Endothelial cell (in vitro differentiated cells): ENCODE measurements around the gene BASP1. TPM values are rescaled to one million over a fixed set of nuclear protein-coding genes. Genes with fewer than 3 reads are reported as not detected.
"Not testable (repeated sequence)": the region's sequence is repeated elsewhere in the genome, so short reads cannot be mapped to it uniquely, and the experiment has no call there.

ENCODE experiments used
- DNase-seq: peaks from one replicate; pipeline ENCODE4 v3.0.0; 2021; ENCODE audit warnings: low spot score
- H3K27ac Mint-ChIP-seq: one replicate; pipeline ENCODE4 v1.8.0; 2021; ENCODE audit warnings: mixed read lengths, inconsistent platforms; ENCODE audit not compliant: unreplicated experiment
- H3K27me3 Mint-ChIP-seq: one replicate; pipeline ENCODE4 v1.8.0; 2021; ENCODE audit warnings: mild to moderate bottlenecking, moderate library complexity, mixed read lengths, inconsistent platforms; ENCODE audit not compliant: unreplicated experiment
- H3K36me3 Mint-ChIP-seq: one replicate; pipeline ENCODE4 v1.8.0; 2021; ENCODE audit warnings: mild to moderate bottlenecking, low read depth, mixed read lengths, inconsistent platforms; ENCODE audit not compliant: unreplicated experiment
- H3K4me1 Mint-ChIP-seq: one replicate; pipeline ENCODE4 v1.8.0; 2021; ENCODE audit warnings: mild to moderate bottlenecking, mixed read lengths, inconsistent platforms; ENCODE audit not compliant: unreplicated experiment
- H3K4me3 Mint-ChIP-seq: one replicate; pipeline ENCODE4 v1.8.0; 2021; ENCODE audit warnings: mild to moderate bottlenecking, mixed read lengths, inconsistent platforms; ENCODE audit not compliant: unreplicated experiment
- H3K9me3 Mint-ChIP-seq: one replicate; pipeline ENCODE4 v1.8.0; 2021; ENCODE audit warnings: mixed read lengths, inconsistent platforms; ENCODE audit not compliant: unreplicated experiment
- total RNA-seq: library from RNA; stranded (reverse); fragmentation: NEBNext Ultra II Directional; extraction: Animal tissue kit (Norgen Biotek cat#: 25700); gene quantifications from one replicate; pipeline ENCODE4 v1.2.1, GENCODE V29; 2021; ENCODE audit not compliant: unreplicated experiment
- TF ChIP-seq, protein P1 (sequence below): fragments of 200-600 bp; sonication (generic); IDR thresholded peaks from one replicate; pipeline ENCODE4 v1.5.0; 2021; ENCODE audit warnings: antibody characterized with exemption; ENCODE audit not compliant: unreplicated experiment

BASP1 gene
- total RNA-seq, 1 donor from 2014 or later = 95.2 TPM

DNA sequence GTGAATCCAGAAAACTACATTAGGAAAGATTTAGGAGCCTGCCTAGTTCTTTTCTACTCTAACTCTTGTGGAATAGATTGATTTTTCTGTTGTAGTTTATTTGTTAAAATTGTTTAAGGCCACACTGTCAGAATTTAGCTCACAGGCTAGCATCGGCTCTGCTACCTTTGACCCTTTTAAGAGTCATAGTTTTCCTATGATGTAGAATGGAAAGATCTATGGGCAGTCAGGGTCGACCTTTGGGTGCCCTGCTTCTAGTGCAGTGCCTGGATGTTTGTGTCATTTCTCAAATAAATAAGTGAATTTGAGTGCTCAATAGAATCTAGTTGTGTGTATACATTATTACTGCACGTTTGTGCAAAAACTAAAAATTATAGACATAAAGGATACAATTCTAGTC is 38.7 kb downstream of the BASP1 start:
- Mint-ChIP-seq H3K4me1 (peaks cover 2% of the 10 kb centered on the region), H3K27me3 (peaks cover 2% of the 10 kb centered on the region), H3K36me3 (no peaks in the 10 kb centered on the region), H3K9me3 (no peaks in the 10 kb centered on the region), H3K27ac (no peak overlapping the region), H3K4me3 (no peak overlapping the region)
- no peak for DNase-seq
- TF ChIP-seq, protein P1, sequence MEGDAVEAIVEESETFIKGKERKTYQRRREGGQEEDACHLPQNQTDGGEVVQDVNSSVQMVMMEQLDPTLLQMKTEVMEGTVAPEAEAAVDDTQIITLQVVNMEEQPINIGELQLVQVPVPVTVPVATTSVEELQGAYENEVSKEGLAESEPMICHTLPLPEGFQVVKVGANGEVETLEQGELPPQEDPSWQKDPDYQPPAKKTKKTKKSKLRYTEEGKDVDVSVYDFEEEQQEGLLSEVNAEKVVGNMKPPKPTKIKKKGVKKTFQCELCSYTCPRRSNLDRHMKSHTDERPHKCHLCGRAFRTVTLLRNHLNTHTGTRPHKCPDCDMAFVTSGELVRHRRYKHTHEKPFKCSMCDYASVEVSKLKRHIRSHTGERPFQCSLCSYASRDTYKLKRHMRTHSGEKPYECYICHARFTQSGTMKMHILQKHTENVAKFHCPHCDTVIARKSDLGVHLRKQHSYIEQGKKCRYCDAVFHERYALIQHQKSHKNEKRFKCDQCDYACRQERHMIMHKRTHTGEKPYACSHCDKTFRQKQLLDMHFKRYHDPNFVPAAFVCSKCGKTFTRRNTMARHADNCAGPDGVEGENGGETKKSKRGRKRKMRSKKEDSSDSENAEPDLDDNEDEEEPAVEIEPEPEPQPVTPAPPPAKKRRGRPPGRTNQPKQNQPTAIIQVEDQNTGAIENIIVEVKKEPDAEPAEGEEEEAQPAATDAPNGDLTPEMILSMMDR = no peak

DNA sequence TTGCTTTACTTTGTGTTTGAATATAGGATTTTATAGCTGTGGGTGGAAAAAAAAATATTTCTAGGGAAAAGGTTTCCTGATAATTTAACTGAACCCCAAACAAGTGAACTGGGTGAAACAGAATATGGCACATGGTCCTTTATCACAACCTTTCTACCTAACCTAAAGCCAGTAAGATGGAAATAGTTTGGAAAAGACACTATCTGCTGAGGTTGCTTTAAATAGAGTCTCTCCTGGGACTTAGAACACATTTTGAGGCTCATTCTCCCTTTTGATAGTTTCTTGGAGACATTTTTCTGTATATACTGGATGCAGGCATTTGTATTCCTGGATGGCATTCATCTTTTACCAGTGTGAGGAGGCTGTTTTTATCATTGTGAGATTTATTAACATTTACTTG is 39.4 kb downstream of the BASP1 start:
- Mint-ChIP-seq H3K36me3 (no peaks in the 10 kb centered on the region), H3K27ac (no peak overlapping the region), H3K9me3 (no peaks in the 10 kb centered on the region), H3K4me1 (no peaks in the 10 kb centered on the region), H3K4me3 (no peak overlapping the region), H3K27me3 (no peaks in the 10 kb centered on the region)
- no peak for DNase-seq
- TF ChIP-seq, protein P1 = no peak

DNA sequence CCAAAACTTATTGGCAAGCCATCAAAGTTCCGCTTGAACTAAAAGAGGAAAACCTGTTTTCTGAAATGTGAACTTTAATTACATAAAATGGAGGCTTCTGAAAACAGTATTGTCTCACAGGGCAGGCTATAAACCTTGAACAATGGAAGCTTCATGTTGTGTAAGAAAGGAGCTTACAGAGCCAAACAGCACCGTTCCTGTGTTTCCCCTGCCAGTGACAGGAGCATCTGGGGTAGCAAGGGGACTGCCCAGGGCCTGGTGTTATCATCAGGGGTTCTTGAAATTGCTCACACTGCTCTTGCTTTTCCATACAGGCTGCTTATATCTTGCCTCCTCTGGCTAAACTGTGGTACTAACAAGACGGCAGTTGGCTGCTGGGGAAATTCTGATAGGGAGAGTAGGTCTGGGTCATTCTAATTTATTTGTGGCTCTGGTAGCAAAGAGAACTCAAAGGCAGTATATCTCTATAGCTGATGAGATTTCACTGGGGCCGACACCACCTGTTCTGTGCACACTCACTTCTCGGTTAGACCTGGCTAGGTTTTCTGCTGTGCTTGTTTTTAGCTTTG is 40.4 kb downstream of the BASP1 start:
- Mint-ChIP-seq H3K4me1 (no peaks in the 10 kb centered on the region), H3K4me3 (no peak overlapping the region), H3K27ac (no peak overlapping the region), H3K9me3 (no peaks in the 10 kb centered on the region), H3K36me3 (peaks cover 4% of the 10 kb centered on the region), H3K27me3 (no peaks in the 10 kb centered on the region)
- no peak for DNase-seq
- TF ChIP-seq, protein P1 = no peak

DNA sequence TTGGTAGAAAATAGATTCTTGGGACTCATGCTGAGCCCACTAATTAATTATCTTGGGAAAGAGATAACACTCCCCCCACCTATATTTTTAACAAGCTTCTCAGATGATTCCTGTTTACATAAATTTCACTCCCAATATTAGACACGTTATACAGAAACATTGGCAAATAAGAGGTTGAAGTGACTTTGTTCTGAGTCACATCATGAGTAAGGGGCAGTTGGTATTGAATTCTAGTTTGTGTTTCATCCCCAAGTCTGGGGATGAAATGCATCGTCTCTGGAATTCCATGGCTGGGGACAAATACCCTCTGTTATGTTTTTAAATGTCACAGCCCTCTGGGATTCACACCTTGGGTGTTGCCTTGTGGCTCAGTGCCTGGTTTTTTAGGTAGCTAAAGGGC is 41.0 kb downstream of the BASP1 start:
- TF ChIP-seq, protein P1 = no peak
- no peak overlapping the region for H3K27ac Mint-ChIP-seq
- H3K4me1 Mint-ChIP-seq = no peaks in the 10 kb centered on the region
- peaks cover 4% of the 10 kb centered on the region for H3K36me3 Mint-ChIP-seq
- no peak for DNase-seq
- no peak overlapping the region for H3K4me3 Mint-ChIP-seq
- no peaks in the 10 kb centered on the region for H3K9me3 Mint-ChIP-seq
- no peaks in the 10 kb centered on the region for H3K27me3 Mint-ChIP-seq

DNA sequence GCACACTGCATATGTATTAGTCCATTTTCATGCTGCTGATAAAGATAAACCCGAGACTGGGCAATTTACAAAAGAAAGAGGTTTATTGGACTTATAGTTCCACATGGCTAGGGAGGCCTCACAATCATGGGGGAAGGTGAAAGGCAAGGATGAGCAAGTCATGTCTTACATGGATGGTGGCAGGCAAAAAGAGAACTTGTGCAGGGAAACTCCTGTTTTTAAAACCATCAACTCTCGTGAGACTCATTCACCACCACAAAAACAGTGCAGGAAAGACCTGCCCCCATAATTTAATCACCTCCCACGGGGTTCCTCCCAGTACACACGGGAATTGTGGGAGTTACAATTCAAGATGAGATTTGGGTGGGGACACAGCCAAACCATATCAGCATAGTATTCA is 41.6 kb downstream of the BASP1 start:
- H3K9me3 Mint-ChIP-seq, H3K36me3 Mint-ChIP-seq, DNase-seq, H3K4me3 Mint-ChIP-seq, H3K4me1 Mint-ChIP-seq, H3K27me3 Mint-ChIP-seq, H3K27ac Mint-ChIP-seq: not testable (repeated sequence)
